ENCODE measurements around the gene PDE10A. TPM values are rescaled to one million over a fixed set of nuclear protein-coding genes. Genes with fewer than 3 reads are reported as not detected.

PDE10A gene
- total and polyA plus RNA-seq, 2 of the 13 experiments (the other 11 are each of a cell fraction or from before 2014, with no cell fraction given) = not detected

DNA sequence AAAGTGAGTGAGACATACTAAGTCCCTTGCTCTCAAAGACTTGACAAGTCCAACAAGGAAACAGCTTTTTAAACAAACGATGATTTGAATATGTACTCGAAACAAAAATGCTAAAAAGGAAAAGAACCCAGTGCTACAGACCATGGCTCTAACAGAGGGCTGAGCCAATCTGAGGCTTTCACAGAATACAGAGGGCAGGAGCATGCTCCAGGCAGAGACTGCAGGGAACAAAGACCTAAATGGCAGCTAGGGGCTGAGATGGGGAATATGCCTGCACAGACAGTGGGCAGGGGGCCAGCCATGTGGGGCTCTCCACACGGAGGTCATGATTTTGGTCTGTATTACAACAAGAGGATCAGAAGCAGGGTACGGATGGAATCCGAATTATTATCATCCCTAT lies 322.5 kb downstream of the PDE10A start:
- no peaks in the 10 kb centered on the region for H3K36me3 ChIP-seq (replicated peaks in 1 of 2; ENCODE audit: control insufficient read depth in 1 of 2, insufficient read depth in 2 of 2, low read length in 2 of 2)

More for the DNA sequence above, 322.5 kb downstream of the PDE10A start:
- under 1% methylated on average over 5 of the region's 5 CpGs for WGBS (ENCODE audit: low lambda C conversion rate)
- no peak overlapping the region for H3K9ac ChIP-seq (ENCODE audit: insufficient read depth, low read depth, low read length)
- no peak for FAIRE-seq
- H2AFZ ChIP-seq (ENCODE audit: low read length) = no peak overlapping the region
- no peaks in the 10 kb centered on the region for H4K20me1 ChIP-seq (ENCODE audit: insufficient read depth, low read length)
- intact Hi-C loops (cut with micrococcal nuclease; ENCODE audit: unreplicated experiment) (no loop called here), in situ Hi-C loops (cut with HindIII; ENCODE audit: extremely low pct_ligation_motif_present, low pct_unique_long_range_greater_than_20kb) (no loop called here)
- H3K4me3 ChIP-seq (replicated peaks in 1 of 3; ENCODE audit: insufficient read depth in 1 of 3, low read depth in 2 of 3, low read length in 3 of 3) = no peak overlapping the region
- CTCF ChIA-PET (ENCODE audit: low intra/inter-chr PET ratio, low total read pairs) = no interaction called here
- POLR2A ChIA-PET = no interaction called here
- no peak overlapping the region for H3K27ac ChIP-seq (ENCODE audit: extremely low read length, insufficient read depth, low read length)
- no peak for ATAC-seq
- no peak for TF ChIP-seq MZF1 (CRISPR knock-in tag; IDR thresholded peaks at IDR 0.05; ENCODE audit: borderline replicate concordance)
- TF ChIP-seq HNRNPH1 (optimal IDR thresholded peaks at IDR 0.05; ENCODE audit: low read depth, low read length) = no peak
- TF ChIP-seq TAF1 (CRISPR knock-in tag; IDR thresholded peaks at IDR 0.05) = no peak
- TF ChIP-seq ZNF513 (CRISPR knock-in tag; conservative IDR thresholded peaks at IDR 0.05) = no peak
- TF ChIP-seq KAT2B (IDR thresholded peaks at IDR 0.05; ENCODE audit: borderline replicate concordance, low read depth, low read length) = no peak
- no peak for TF ChIP-seq ZMYM4 (CRISPR knock-in tag; IDR thresholded peaks at IDR 0.05)
- no peak for TF ChIP-seq SRY (CRISPR knock-in tag; IDR thresholded peaks at IDR 0.05)
- TF ChIP-seq ZNF724P (CRISPR knock-in tag; IDR thresholded peaks at IDR 0.05; ENCODE audit: borderline replicate concordance) = no peak
- no peak for TF ChIP-seq ISL2 (CRISPR knock-in tag; IDR thresholded peaks at IDR 0.05)
- TF ChIP-seq ZNF160 (CRISPR knock-in tag; IDR thresholded peaks at IDR 0.05) = no peak
- no peak for TF ChIP-seq ZNF230 (CRISPR knock-in tag; IDR thresholded peaks at IDR 0.05)
- TF ChIP-seq ZSCAN29 (CRISPR knock-in tag; conservative IDR thresholded peaks at IDR 0.05) = no peak
- TF ChIP-seq HMG20B (CRISPR knock-in tag; conservative IDR thresholded peaks at IDR 0.05) = no peak
- TF ChIP-seq, protein P1, sequence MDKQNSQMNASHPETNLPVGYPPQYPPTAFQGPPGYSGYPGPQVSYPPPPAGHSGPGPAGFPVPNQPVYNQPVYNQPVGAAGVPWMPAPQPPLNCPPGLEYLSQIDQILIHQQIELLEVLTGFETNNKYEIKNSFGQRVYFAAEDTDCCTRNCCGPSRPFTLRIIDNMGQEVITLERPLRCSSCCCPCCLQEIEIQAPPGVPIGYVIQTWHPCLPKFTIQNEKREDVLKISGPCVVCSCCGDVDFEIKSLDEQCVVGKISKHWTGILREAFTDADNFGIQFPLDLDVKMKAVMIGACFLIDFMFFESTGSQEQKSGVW (CRISPR knock-in tag; IDR thresholded peaks at IDR 0.05; ENCODE audit: borderline replicate concordance) = no peak
- TF ChIP-seq DNMT1 (CRISPR knock-in tag; IDR thresholded peaks at IDR 0.05) = no peak
- no peak for TF ChIP-seq NR0B2 (CRISPR knock-in tag; IDR thresholded peaks at IDR 0.05)
- no peak for TF ChIP-seq FOXK2 (IDR thresholded peaks at IDR 0.05)
- no peak for TF ChIP-seq TFE3 (CRISPR knock-in tag; IDR thresholded peaks at IDR 0.05)
- TF ChIP-seq THRA (CRISPR knock-in tag; IDR thresholded peaks at IDR 0.05; ENCODE audit: borderline replicate concordance) = no peak
- no peak for TF ChIP-seq ZBTB20 (CRISPR knock-in tag; IDR thresholded peaks at IDR 0.05; ENCODE audit: borderline replicate concordance, low read depth)
- no TSS peak for BruUV-seq (replicated peaks)
- H3K4me1 ChIP-seq (ENCODE audit: insufficient read depth, low read length) = no peaks in the 10 kb centered on the region
- no peaks in the 10 kb centered on the region for H3K27me3 ChIP-seq (ENCODE audit: control insufficient read depth in 1 of 2, insufficient read depth in 2 of 2, low read length in 2 of 2)
- no peaks in the 10 kb centered on the region for H3K79me2 ChIP-seq (ENCODE audit: insufficient read depth, low read length)
- peaks cover 49% of the 10 kb centered on the region for H3K9me3 ChIP-seq (ENCODE audit: low read length)
- DNase-seq (ENCODE audit: low spot score) = no peak
- H3K4me2 ChIP-seq (ENCODE audit: low read depth, low read length) = no peak overlapping the region

All from HepG2 (cell line).